Smooth muscle cell (in vitro differentiated cells): ENCODE data around the gene ZNF385A. TPM values are rescaled to one million over a fixed set of nuclear protein-coding genes. Genes with fewer than 3 reads are reported as not detected.

ENCODE experiments used
- DNase-seq: peaks from one replicate; lab custom pipeline; 2025; ENCODE audit not compliant: unreplicated experiment; lab: John Stamatoyannopoulos, UW
- H2AFZ ChIP-seq: fragments of 200-600 bp; sonication (generic); 2 replicates; pipeline ENCODE4 v1.6.0; 2016; ENCODE audit warnings: antibody characterized with exemption, low read depth, mild to moderate bottlenecking
- H3F3A ChIP-seq: fragments of 200-600 bp; sonication (generic); 2 replicates; pipeline ENCODE4 v1.6.0; 2017; ENCODE audit warnings: antibody characterized with exemption, low read depth
- H3K27ac ChIP-seq: fragments of 200-600 bp; sonication (generic); 2 replicates; pipeline ENCODE4 v1.5.1; 2016; ENCODE audit warnings: low read depth, mild to moderate bottlenecking
- H3K27me3 ChIP-seq: fragments of 200-600 bp; sonication (generic); 2 replicates; pipeline ENCODE4 v1.6.1; 2016; ENCODE audit warnings: low read depth, mild to moderate bottlenecking
- H3K36me3 ChIP-seq: fragments of 200-600 bp; sonication (generic); 2 replicates; pipeline ENCODE4 v1.5.1; 2016; ENCODE audit warnings: low read depth
- H3K4me1 ChIP-seq: fragments of 200-600 bp; sonication (generic); 2 replicates; pipeline ENCODE4 v1.5.1; 2016; ENCODE audit warnings: low read depth
- H3K4me2 ChIP-seq: fragments of 200-600 bp; sonication (generic); 2 replicates; pipeline ENCODE4 v1.6.0; 2016; ENCODE audit warnings: mild to moderate bottlenecking
- H3K4me3 ChIP-seq: fragments of 200-600 bp; sonication (generic); 2 replicates; pipeline ENCODE4 v1.5.1; 2016; ENCODE audit warnings: mild to moderate bottlenecking
- H3K79me2 ChIP-seq: fragments of 200-600 bp; sonication (generic); 2 replicates; pipeline ENCODE4 v1.6.0; 2016; ENCODE audit warnings: low read depth, mild to moderate bottlenecking
- H3K9ac ChIP-seq: fragments of 200-600 bp; sonication (generic); 2 replicates; pipeline ENCODE4 v1.6.0; 2016; ENCODE audit warnings: low read depth
- H3K9me3 ChIP-seq: fragments of 200-600 bp; sonication (generic); replicated peaks from 2 replicates; pipeline ENCODE4 v1.5.1; 2016; ENCODE audit warnings: low read depth
- H4K20me1 ChIP-seq: fragments of 200-600 bp; sonication (generic); 2 replicates; pipeline ENCODE4 v1.6.0; 2016; ENCODE audit warnings: low read depth
- CTCF ChIP-seq: fragments of 200-600 bp; sonication (generic); IDR thresholded peaks from 2 replicates; pipeline ENCODE4 v1.5.1; 2017; ENCODE audit warnings: borderline replicate concordance, mild to moderate bottlenecking, antibody characterized with exemption; ENCODE audit not compliant: insufficient read depth, poor library complexity, severe bottlenecking
- WGBS: methylation state at CpG from one replicate; pipeline ENCODE4 v1.1.7; 2016; ENCODE audit warnings: low lambda C conversion rate; 5-methylcytosine and 5-hydroxymethylcytosine counted together
- polyA plus RNA-seq: library from polyadenylated mRNA; unstranded; fragments of >200 nt; fragmentation: Nextera tagmentation; extraction: Ambion mirVana; gene quantifications from 2 replicates; pipeline ENCODE4 v1.2.1, GENCODE V29; 2016
- total RNA-seq: library from RNA; depleted of rRNA; stranded (reverse); fragments of >200 nt; gene quantifications from 2 replicates; pipeline ENCODE4 v1.2.3, GENCODE V29; 2014

Gene ZNF385A
- total and polyA plus RNA-seq, 2 experiments from 2014 or later = 6.5 to 20.2 TPM

GRCh38 chr12:54358945-54359761 lies 25.4 kb downstream of the ZNF385A start:
- Histone ChIP-seq H3F3A (peaks cover 8% of the 10 kb centered on the region), H3K4me2 (peak overlapping the region; percentile 99), H3K27ac (peak overlapping the region; percentile 99), H2AFZ (peak overlapping the region; percentile 60), H3K36me3 (no peaks in the 10 kb centered on the region), H3K9ac (peak overlapping the region; percentile 96), H3K79me2 (no peaks in the 10 kb centered on the region), H3K4me3 (peak overlapping the region; percentile 81), H3K9me3 (no peaks in the 10 kb centered on the region), H3K27me3 (no peaks in the 10 kb centered on the region), H3K4me1 (peaks cover 59% of the 10 kb centered on the region), H4K20me1 (no peaks in the 10 kb centered on the region)
- DNase-seq = peak; percentile 78
- TF ChIP-seq CTCF = no peak
- WGBS = under 1% methylated on average over 34 of the region's 40 CpGs

- Histone ChIP-seq H3K4me3 (peak overlapping the region; percentile 81), H3F3A (peaks cover 8% of the 10 kb centered on the region), H3K79me2 (no peaks in the 10 kb centered on the region), H3K27me3 (no peaks in the 10 kb centered on the region), H3K27ac (peak overlapping the region; percentile 99), H3K4me1 (peaks cover 64% of the 10 kb centered on the region), H3K4me2 (peak overlapping the region; percentile 99), H3K9me3 (no peaks in the 10 kb centered on the region), H2AFZ (peak overlapping the region; percentile 46), H3K9ac (peak overlapping the region; percentile 96), H4K20me1 (no peaks in the 10 kb centered on the region), H3K36me3 (no peaks in the 10 kb centered on the region)
- DNase-seq = no peak
- 2% methylated on average over 15 of the region's 15 CpGs for WGBS
- TF ChIP-seq CTCF = no peak
Measured at GRCh38 chr12:54358191-54358944, 26.2 kb downstream of the ZNF385A start.

GRCh38 chr12:54357506-54358190 lies 26.9 kb downstream of the ZNF385A start:
- no peak for DNase-seq
- Histone ChIP-seq H4K20me1 (no peaks in the 10 kb centered on the region), H3K4me3 (peak overlapping the region; percentile 81), H3K27me3 (no peaks in the 10 kb centered on the region), H3K79me2 (no peaks in the 10 kb centered on the region), H3K36me3 (no peaks in the 10 kb centered on the region), H2AFZ (no peak overlapping the region), H3K27ac (peak overlapping the region; percentile 99), H3K4me1 (peaks cover 71% of the 10 kb centered on the region), H3K9me3 (no peaks in the 10 kb centered on the region), H3F3A (peaks cover 8% of the 10 kb centered on the region), H3K4me2 (peak overlapping the region; percentile 99), H3K9ac (peak overlapping the region; percentile 34)
- WGBS = 45% methylated on average over 2 of the region's 2 CpGs
- no peak for TF ChIP-seq CTCF
